M059J (cell line): Measurements from ENCODE around the gene CDH4. TPM values are rescaled to one million over a fixed set of nuclear protein-coding genes. Genes with fewer than 3 reads are reported as not detected.

Experiments
- DNase-seq: peaks from one replicate; pipeline ENCODE4 v3.0.0-alpha.2; 2012; ENCODE audit warnings: low read depth
- total RNA-seq: library from RNA; depleted of rRNA; stranded (reverse); fragments of >200 nt; shearing (Covaris generic); gene quantifications from 2 replicates; pipeline ENCODE4 v1.2.3, GENCODE V29; 2014

CDH4 gene
- total RNA-seq, 1 experiment from 2014 or later, result 7.8 TPM

- DNase-seq, result no peak
Observed at GRCh38 chr20:61688411-61688810, 436.4 kb downstream of the CDH4 start.

GRCh38 chr20:61690150-61690549 is 438.1 kb downstream of the CDH4 start:
- no peak for DNase-seq

GRCh38 chr20:61690993-61691838 is 439.2 kb downstream of the CDH4 start:
- no peak for DNase-seq

- DNase-seq, result no peak
Observed at GRCh38 chr20:61691978-61692377, 439.9 kb downstream of the CDH4 start.

GRCh38 chr20:61692479-61692878 is 440.4 kb downstream of the CDH4 start:
- no peak for DNase-seq

GRCh38 chr20:61693055-61693600 is 441.1 kb downstream of the CDH4 start:
- DNase-seq, result no peak

GRCh38 chr20:61694682-61695081 is 442.6 kb downstream of the CDH4 start:
- no peak for DNase-seq

GRCh38 chr20:61695741-61696140 is 443.7 kb downstream of the CDH4 start:
- no peak for DNase-seq

- no peak for DNase-seq
Observed at GRCh38 chr20:61696181-61696735, 444.2 kb downstream of the CDH4 start.

- DNase-seq, result no peak
Observed at GRCh38 chr20:61697666-61698597, 445.9 kb downstream of the CDH4 start.

GRCh38 chr20:61698598-61699494 is 446.8 kb downstream of the CDH4 start:
- DNase-seq, result no peak

GRCh38 chr20:61699495-61700374 is 447.7 kb downstream of the CDH4 start:
- peak; percentile 19 for DNase-seq

GRCh38 chr20:61700595-61701140 is 448.6 kb downstream of the CDH4 start:
- no peak for DNase-seq

- DNase-seq, result no peak
Observed at GRCh38 chr20:61701401-61701800, 449.3 kb downstream of the CDH4 start.

GRCh38 chr20:61701802-61702201 is 449.7 kb downstream of the CDH4 start:
- no peak for DNase-seq

GRCh38 chr20:61702246-61702645 is 450.2 kb downstream of the CDH4 start:
- DNase-seq, result no peak

GRCh38 chr20:61704661-61705060 is 452.6 kb downstream of the CDH4 start:
- DNase-seq, result peak; percentile 15

GRCh38 chr20:61705386-61706258 is 453.6 kb downstream of the CDH4 start:
- no peak for DNase-seq
